Type B pancreatic cell (in vitro differentiated cells): Measurements from ENCODE around the gene GFRA1. TPM values are rescaled to one million over a fixed set of nuclear protein-coding genes. Genes with fewer than 3 reads are reported as not detected.

ENCODE experiments used
- DNase-seq: peaks from one replicate; pipeline ENCODE4 v3.0.0; 2021; ENCODE audit warnings: mixed read lengths; ENCODE audit not compliant: unreplicated experiment; ENCODE audit errors: extremely low spot score
- H3K27ac Mint-ChIP-seq: 2 replicates; pipeline ENCODE4 v1.8.0; 2021; ENCODE audit warnings: mild to moderate bottlenecking, mixed read lengths
- H3K27me3 Mint-ChIP-seq: 2 replicates; pipeline ENCODE4 v1.8.0; 2021; ENCODE audit warnings: mixed read lengths
- H3K36me3 Mint-ChIP-seq: 2 replicates; pipeline ENCODE4 v1.8.0; 2021; ENCODE audit warnings: mixed read lengths
- H3K4me1 Mint-ChIP-seq: one replicate; pipeline ENCODE4 v1.8.0; 2021; ENCODE audit warnings: mixed read lengths; ENCODE audit not compliant: unreplicated experiment
- H3K4me3 Mint-ChIP-seq: 2 replicates; pipeline ENCODE4 v1.8.0; 2021; ENCODE audit warnings: mild to moderate bottlenecking, mixed read lengths
- H3K9me3 Mint-ChIP-seq: 2 replicates; pipeline ENCODE4 v1.8.0; 2021; ENCODE audit warnings: mixed read lengths
- total RNA-seq: library from RNA; stranded (reverse); gene quantifications from 2 replicates; pipeline ENCODE4 v1.2.1, GENCODE V29; 2021; ENCODE audit warnings: low replicate concordance
- TF ChIP-seq, protein P1 (sequence below): fragments of 200-600 bp; sonication (generic); conservative IDR thresholded peaks from 2 replicates; pipeline ENCODE4 v1.5.0; 2021; ENCODE audit warnings: antibody characterized with exemption, mild to moderate bottlenecking

Gene GFRA1
- total RNA-seq, 1 donor from 2014 or later, result 45.6 TPM

DNA sequence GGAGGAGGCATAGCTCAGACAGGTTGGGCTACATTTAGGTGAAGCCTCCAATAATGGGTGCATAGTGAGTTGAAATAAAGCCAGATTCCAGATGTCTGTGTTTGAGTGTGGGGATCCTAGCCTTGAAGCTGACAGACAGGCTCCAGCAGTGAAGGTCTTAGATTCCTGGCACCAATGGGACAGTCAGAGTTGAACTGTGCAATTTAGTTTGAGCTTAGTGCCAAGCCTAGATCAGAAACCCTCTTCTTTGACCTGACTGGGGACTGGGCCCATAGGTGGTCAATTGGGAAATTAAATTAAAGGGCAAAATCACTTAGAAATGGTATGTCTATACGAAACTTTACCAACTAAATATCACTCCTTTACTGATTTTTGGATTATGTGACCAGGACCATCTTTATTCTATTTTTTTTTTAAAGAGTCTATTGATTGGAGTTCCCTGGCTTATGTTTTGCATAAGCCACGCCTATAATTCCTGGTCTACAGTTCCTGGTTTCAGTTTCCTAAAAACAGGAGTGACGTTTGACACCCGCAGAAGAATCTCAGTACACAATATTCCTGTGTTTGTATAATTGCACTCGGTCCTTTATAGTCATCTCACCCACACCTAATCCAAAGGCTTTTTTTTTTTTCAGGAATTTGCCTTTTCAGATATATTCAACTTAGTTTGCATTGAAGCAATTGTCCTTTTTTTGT, 201.4 kb downstream of the GFRA1 start:
- H3K9me3 Mint-ChIP-seq, result no peaks in the 10 kb centered on the region
- no peaks in the 10 kb centered on the region for H3K27me3 Mint-ChIP-seq
- H3K27ac Mint-ChIP-seq, result no peak overlapping the region
- TF ChIP-seq, protein P1, sequence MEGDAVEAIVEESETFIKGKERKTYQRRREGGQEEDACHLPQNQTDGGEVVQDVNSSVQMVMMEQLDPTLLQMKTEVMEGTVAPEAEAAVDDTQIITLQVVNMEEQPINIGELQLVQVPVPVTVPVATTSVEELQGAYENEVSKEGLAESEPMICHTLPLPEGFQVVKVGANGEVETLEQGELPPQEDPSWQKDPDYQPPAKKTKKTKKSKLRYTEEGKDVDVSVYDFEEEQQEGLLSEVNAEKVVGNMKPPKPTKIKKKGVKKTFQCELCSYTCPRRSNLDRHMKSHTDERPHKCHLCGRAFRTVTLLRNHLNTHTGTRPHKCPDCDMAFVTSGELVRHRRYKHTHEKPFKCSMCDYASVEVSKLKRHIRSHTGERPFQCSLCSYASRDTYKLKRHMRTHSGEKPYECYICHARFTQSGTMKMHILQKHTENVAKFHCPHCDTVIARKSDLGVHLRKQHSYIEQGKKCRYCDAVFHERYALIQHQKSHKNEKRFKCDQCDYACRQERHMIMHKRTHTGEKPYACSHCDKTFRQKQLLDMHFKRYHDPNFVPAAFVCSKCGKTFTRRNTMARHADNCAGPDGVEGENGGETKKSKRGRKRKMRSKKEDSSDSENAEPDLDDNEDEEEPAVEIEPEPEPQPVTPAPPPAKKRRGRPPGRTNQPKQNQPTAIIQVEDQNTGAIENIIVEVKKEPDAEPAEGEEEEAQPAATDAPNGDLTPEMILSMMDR, result no peak
- peaks cover 45% of the 10 kb centered on the region for H3K4me1 Mint-ChIP-seq
- no peak for DNase-seq
- no peak overlapping the region for H3K4me3 Mint-ChIP-seq
- H3K36me3 Mint-ChIP-seq, result no peaks in the 10 kb centered on the region

DNA sequence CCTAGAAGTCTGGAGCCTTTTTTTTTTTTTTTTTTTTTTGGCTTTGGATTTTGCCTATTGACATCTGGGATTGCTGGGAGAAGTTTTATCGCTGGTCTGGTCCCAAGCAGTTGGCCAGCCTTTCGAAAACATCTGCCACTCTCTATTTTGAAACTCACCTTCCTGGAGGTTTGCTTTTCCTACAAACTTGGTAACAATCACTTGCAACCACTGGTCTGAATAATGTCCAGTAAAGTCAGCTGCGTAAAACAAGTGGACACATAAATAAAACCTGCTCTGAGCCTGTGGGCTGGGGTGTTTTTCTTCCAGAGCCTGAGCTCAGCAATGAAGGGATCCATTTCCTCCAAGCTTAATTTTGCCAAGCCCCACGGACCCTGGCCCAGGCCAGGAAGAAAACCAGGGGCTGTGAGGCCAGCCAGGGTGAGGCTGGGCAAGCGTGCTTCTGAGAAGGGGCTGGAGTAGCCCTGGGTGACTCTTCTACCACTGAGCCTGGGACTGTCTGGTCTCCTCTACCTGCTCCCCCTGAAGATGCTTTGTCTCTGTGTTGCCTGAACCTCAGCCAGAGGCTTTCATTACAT, 202.2 kb downstream of the GFRA1 start:
- TF ChIP-seq, protein P1, result no peak
- Mint-ChIP-seq H3K27ac (no peak overlapping the region), H3K9me3 (no peaks in the 10 kb centered on the region), H3K4me3 (no peak overlapping the region), H3K27me3 (no peaks in the 10 kb centered on the region), H3K36me3 (no peaks in the 10 kb centered on the region), H3K4me1 (peaks cover 45% of the 10 kb centered on the region)
- no peak for DNase-seq

DNA sequence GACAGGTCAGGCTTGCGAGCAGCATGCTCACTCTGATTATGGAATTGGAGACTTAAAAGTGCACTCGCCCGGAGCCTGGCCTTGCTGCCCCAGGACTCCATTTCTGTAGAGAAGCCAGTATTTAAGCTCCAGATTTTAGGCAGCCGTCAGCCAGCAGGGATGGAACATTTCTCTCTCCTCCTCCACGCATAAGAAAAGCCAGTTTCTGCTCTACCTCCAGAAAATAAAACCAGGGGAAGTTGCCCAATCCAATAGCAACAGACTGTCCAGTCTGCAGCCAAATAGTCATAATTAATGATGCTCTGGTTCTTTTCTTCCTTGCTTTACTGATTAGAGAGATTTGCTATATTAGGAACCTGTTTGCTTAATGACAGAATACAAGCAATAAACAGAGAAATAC, 203.2 kb downstream of the GFRA1 start:
- peak overlapping the region; percentile 24 for H3K4me3 Mint-ChIP-seq
- H3K27me3 Mint-ChIP-seq, result no peaks in the 10 kb centered on the region
- no peaks in the 10 kb centered on the region for H3K9me3 Mint-ChIP-seq
- H3K4me1 Mint-ChIP-seq, result peaks cover 45% of the 10 kb centered on the region
- no peak for DNase-seq
- TF ChIP-seq, protein P1, result no peak
- peak overlapping the region; percentile 35 for H3K27ac Mint-ChIP-seq
- H3K36me3 Mint-ChIP-seq, result no peaks in the 10 kb centered on the region

GRCh38 chr10:116067825-116068224, 205.2 kb downstream of the GFRA1 start:
- peaks cover 3% of the 10 kb centered on the region for H3K27me3 Mint-ChIP-seq
- DNase-seq, result no peak
- no peak overlapping the region for H3K4me3 Mint-ChIP-seq
- H3K9me3 Mint-ChIP-seq, result no peaks in the 10 kb centered on the region
- TF ChIP-seq, protein P1, result no peak
- H3K27ac Mint-ChIP-seq, result no peak overlapping the region
- H3K4me1 Mint-ChIP-seq, result peaks cover 36% of the 10 kb centered on the region
- peaks cover 4% of the 10 kb centered on the region for H3K36me3 Mint-ChIP-seq

- H3K4me1 Mint-ChIP-seq, result peaks cover 8% of the 10 kb centered on the region
- H3K9me3 Mint-ChIP-seq, result no peaks in the 10 kb centered on the region
- DNase-seq, result no peak
- peaks cover 3% of the 10 kb centered on the region for H3K27me3 Mint-ChIP-seq
- no peak overlapping the region for H3K4me3 Mint-ChIP-seq
- no peak overlapping the region for H3K27ac Mint-ChIP-seq
- peaks cover 4% of the 10 kb centered on the region for H3K36me3 Mint-ChIP-seq
- TF ChIP-seq, protein P1, result no peak
Measured at GRCh38 chr10:116063107-116063506, 209.9 kb downstream of the GFRA1 start.
